ENCODE results near the gene SLC6A19.

The SLC6A19 gene

GRCh38 chr5:1166370-1166769 is 35.0 kb upstream of the SLC6A19 start:
- no peak for DNase-seq

GRCh38 chr5:1167361-1167727 is 34.1 kb upstream of the SLC6A19 start:
- no peak for DNase-seq

DNA sequence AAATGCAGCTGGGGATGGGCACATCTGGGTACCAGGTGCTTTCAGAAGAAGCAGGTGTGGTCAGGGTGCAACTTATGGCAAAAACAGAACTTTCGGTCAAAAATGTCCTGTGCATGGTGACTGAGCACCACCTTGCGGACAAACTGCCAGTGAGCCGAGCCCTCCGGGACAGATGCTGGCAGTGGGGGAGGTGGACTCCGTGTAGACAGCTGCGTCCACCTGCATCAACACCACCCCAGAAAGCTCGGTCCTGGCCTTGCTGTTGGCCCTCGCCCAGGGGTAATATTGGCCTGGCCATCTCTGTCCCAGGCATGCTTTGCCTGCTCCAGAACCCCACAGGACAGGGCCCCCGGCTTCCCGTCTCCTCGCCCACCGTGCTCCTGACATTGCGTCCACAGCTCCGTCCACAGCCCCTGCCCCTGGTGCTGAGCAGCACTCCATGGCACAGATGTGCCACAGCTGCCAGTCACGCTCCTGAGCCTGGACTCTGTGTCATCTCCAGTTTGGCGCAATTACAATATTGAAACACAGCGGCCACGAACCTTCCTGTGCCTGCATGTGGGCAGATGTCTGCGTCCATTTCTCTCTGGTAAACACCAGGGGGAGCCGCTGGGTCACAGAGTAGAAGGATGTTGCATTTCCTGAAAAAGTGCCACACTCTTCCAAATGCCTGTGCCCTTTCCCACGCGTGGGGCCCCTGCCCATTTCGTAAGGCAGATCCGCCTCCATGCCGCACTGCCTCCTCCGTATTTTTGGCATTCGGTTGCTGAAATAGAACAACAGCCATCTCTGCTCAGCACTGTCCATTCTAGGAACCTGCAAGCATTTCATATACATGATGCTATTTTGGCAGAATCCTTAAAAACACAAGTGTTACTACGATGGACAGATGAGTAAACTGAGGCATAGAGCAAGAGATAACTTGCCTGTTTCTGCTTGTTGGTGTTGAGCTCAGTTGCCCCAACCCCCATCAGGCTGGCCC is 33.4 kb upstream of the SLC6A19 start:
- DNase-seq, result peak; percentile 78

- no peak for DNase-seq
Measured at GRCh38 chr5:1168796-1169195, 32.6 kb upstream of the SLC6A19 start.

GRCh38 chr5:1169211-1170115 is 31.9 kb upstream of the SLC6A19 start:
- DNase-seq, result no peak

- no peak for DNase-seq
Measured at GRCh38 chr5:1171340-1171941, 30.0 kb upstream of the SLC6A19 start.

DNA sequence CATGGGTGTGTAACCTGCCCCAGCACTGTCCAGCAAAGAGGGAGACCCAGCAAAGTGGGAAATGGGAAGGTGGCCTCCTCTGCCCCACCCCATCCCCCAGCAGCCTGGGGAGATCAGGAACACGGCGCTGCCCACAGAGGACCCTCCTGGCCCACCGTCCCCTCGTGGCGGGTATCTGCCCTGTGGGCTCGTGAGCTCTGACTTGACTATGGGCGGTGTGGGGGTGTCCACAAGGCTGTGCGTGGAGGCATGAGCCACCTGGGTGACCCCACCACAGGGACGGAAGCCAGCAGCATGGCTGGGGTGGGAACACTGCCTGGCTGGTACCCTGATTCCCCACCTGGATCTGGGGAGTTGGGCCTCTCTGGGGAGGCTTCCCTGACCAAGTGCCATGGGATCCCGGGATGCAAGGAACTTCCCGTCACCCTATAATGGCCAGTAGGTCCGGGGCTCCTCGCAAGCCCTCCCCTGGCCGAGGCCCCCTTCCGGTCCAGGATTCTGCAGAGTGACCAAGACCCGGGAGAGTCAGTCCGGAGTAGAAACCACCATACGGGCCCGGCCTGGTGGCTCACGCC is 29.3 kb upstream of the SLC6A19 start:
- no peak for DNase-seq

GRCh38 chr5:1172670-1173404 is 28.6 kb upstream of the SLC6A19 start:
- no peak for DNase-seq

DNA sequence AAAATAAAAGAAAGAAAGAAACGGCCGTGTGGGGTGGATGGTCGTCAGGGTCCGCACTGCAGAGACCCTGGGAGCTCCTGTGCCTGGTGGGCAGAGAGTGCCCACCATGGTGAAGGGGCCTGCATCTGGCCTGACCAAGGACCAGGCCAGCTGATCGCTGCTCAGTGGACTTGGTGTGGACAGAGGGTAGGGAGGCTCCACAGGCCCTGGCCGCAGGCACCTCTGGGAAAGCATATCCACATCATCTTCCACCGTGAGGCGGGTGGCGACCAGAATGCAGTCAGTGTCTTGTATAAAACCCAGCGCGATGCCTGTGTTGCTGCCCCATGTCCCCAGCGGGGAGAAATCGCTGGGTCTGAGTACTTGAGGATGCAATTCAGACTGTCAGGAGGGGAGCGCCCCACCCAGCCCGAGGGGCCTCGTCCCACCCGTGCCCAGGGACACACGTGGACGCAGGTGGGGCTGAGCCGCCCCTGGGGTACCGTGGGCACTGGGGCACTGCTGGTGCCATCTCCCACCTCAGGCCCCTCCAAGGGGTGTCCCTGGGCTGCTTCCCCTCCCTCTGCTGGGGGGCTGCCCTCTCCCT is 27.8 kb upstream of the SLC6A19 start:
- DNase-seq, result no peak

DNA sequence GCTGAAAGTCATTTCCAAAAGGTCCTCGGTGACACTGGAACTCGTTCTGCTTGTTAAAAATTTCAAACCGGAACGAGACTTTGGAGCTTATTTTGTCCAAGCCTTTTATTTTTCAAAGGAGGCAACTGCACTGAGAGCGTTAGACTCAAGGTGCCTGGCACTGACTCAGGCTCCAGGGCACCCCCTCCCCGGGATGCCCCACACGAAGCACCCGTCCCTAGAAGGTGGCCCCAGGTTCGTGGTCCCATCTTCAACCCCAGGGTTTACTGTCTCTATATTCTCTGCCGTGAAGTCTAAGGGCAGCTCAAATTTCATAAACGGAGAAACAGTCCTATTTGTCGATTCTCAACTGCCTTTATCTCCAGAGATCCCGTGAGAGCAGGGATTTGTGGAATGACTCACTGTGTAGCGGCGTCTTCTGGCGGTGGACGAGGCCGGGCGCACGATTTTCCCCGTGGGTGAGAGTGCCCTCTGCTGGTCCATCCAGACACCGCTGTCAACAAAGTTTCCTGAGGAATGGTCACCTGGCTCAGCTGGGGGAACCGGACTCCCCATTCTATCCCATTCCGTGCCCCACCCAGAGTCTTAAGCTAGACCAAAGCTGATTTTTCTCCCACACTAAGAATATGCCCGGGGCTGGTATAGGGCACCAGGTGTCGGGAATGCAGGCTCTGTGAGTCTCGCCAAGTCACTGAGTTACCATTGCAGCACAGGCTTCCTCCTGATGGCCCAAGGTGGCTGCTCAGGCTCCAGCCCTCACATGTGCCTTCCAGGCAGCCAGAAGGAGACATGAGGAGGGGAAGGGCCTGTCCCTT is 27.1 kb upstream of the SLC6A19 start:
- DNase-seq, result peak; percentile 70

GRCh38 chr5:1175015-1175414 is 26.4 kb upstream of the SLC6A19 start:
- no peak for DNase-seq

GRCh38 chr5:1175801-1176472 is 25.5 kb upstream of the SLC6A19 start:
- no peak for DNase-seq

GRCh38 chr5:1176473-1177391 is 24.7 kb upstream of the SLC6A19 start:
- DNase-seq, result no peak

- DNase-seq, result no peak
Measured at GRCh38 chr5:1177826-1178528, 23.4 kb upstream of the SLC6A19 start.

GRCh38 chr5:1178529-1179382 is 22.6 kb upstream of the SLC6A19 start:
- DNase-seq, result no peak

DNA sequence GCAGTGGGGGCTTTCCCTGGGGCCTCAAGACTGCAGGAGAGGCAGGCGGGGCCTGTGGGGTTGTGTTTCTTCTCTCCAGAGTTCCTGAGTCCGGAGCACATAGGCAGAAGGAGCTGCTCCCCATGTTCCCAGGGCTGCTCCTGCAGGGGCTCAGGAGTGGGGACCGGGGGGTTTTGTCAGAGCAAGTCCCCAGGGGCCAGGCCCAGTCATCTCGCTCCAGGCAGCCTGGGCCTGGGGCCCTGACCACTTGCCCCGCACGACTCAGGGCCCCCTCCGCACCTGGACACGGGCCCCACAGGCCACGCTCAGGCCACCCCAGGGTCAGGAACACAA is 22.0 kb upstream of the SLC6A19 start:
- no peak for DNase-seq

DNA sequence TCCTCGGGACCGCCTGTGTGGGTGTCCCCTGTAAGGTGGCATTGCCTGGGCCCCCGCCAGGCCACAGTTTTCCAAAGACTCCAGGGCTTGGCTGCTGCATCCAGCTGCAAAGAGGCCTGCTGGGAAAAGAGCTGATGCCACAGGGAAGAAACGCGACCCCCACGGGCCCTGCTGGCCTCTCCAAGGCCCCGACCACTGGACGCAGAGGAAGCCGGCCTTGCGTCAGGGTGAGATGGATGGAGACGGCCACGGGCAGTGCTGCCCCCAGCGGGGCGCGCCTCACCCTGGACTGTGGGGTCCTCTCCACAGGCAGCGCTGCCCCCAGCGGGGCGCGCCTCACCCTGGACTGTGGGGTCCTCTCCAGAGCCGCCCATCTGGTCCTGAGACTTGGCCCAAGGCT is 21.3 kb upstream of the SLC6A19 start:
- DNase-seq, result no peak

DNA sequence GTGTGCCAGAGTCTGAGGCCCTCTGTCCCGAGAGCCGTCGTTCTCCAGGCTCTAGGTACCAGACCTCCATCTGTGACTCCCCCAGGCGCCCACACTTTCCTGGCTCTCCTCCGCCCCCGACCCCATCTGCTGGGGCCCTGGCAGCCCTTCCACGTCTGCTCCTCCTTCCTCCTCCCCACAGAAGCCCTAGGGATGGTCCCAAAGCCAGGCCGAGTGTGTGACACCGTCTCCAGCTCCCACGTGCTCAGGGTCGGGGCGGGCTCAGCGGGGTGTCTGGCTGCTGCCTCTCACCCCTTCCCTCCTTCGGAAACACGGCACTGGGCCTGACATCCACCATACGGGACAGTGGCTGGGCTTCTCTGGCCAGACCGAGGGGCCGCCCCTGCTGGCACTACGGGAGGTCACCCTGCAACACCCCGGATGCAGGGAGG is 20.5 kb upstream of the SLC6A19 start:
- DNase-seq, result no peak

Data from femur (tissue), 1 donor.